Glutamatergic neuron (in vitro differentiated cells): ENCODE measurements around the gene DDX20. TPM values are rescaled to one million over a fixed set of nuclear protein-coding genes. Genes with fewer than 3 reads are reported as not detected.

Source experiments
- DNase-seq: peaks from one replicate; pipeline ENCODE4 v3.0.0; 2022
- H3K27ac Mint-ChIP-seq: one replicate; pipeline ENCODE4 v1.8.0; 2020; ENCODE audit warnings: mild to moderate bottlenecking, mixed read lengths, inconsistent platforms; ENCODE audit not compliant: unreplicated experiment
- H3K27me3 Mint-ChIP-seq: one replicate; pipeline ENCODE4 v1.8.0; 2020; ENCODE audit warnings: mild to moderate bottlenecking, moderate library complexity, mixed read lengths, inconsistent platforms; ENCODE audit not compliant: unreplicated experiment
- H3K36me3 Mint-ChIP-seq: one replicate; pipeline ENCODE4 v1.8.0; 2020; ENCODE audit warnings: mild to moderate bottlenecking, mixed read lengths, inconsistent platforms; ENCODE audit not compliant: unreplicated experiment
- H3K4me1 Mint-ChIP-seq: one replicate; pipeline ENCODE4 v1.8.0; 2020; ENCODE audit warnings: mild to moderate bottlenecking, low read depth, mixed read lengths, inconsistent platforms; ENCODE audit not compliant: unreplicated experiment
- H3K4me3 Mint-ChIP-seq: one replicate; pipeline ENCODE4 v1.8.0; 2020; ENCODE audit warnings: mild to moderate bottlenecking, mixed read lengths, inconsistent platforms; ENCODE audit not compliant: unreplicated experiment
- H3K9me3 Mint-ChIP-seq: one replicate; pipeline ENCODE4 v1.8.0; 2020; ENCODE audit warnings: mild to moderate bottlenecking, moderate library complexity, mixed read lengths, inconsistent platforms; ENCODE audit not compliant: unreplicated experiment
- total RNA-seq: library from RNA; stranded (reverse); fragmentation: NEBNext Ultra II Directional; extraction: Animal tissue kit (Norgen Biotek cat#: 25700); gene quantifications from one replicate; pipeline ENCODE4 v1.2.1, GENCODE V29; 2021; ENCODE audit not compliant: unreplicated experiment
- TF ChIP-seq, protein P1 (sequence below): fragments of 200-600 bp; sonication (generic); IDR thresholded peaks from one replicate; pipeline ENCODE4 v1.5.0; 2021; ENCODE audit not compliant: partially characterized antibody, unreplicated experiment

Gene DDX20
- total RNA-seq, 1 donor from 2014 or later, result 17.3 TPM

DNA sequence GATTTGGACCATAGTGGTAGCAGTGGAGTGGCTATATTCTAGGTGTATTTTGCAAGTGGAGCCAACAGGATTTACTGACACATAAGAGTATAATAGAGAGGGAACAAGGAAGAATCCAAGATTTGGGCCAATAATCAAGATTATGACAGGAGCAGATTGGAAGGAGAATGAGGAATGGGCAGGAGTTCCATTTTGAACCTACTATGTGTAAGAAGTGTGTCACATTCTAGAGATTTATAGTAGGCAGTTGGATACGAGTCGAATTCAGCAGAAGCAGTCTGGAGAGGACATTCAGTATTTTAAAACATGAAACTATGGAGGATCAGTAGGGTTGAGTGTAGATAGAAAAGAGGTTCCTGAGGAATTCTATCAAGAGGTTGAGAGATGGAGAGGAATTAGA lies 38.3 kb upstream of the DDX20 start:
- TF ChIP-seq, protein P1, sequence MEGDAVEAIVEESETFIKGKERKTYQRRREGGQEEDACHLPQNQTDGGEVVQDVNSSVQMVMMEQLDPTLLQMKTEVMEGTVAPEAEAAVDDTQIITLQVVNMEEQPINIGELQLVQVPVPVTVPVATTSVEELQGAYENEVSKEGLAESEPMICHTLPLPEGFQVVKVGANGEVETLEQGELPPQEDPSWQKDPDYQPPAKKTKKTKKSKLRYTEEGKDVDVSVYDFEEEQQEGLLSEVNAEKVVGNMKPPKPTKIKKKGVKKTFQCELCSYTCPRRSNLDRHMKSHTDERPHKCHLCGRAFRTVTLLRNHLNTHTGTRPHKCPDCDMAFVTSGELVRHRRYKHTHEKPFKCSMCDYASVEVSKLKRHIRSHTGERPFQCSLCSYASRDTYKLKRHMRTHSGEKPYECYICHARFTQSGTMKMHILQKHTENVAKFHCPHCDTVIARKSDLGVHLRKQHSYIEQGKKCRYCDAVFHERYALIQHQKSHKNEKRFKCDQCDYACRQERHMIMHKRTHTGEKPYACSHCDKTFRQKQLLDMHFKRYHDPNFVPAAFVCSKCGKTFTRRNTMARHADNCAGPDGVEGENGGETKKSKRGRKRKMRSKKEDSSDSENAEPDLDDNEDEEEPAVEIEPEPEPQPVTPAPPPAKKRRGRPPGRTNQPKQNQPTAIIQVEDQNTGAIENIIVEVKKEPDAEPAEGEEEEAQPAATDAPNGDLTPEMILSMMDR, result no peak
- H3K27ac Mint-ChIP-seq, result no peak overlapping the region
- no peak overlapping the region for H3K4me3 Mint-ChIP-seq
- no peaks in the 10 kb centered on the region for H3K36me3 Mint-ChIP-seq
- peaks cover 23% of the 10 kb centered on the region for H3K27me3 Mint-ChIP-seq
- DNase-seq, result no peak
- H3K9me3 Mint-ChIP-seq, result peaks cover 24% of the 10 kb centered on the region
- H3K4me1 Mint-ChIP-seq, result peaks cover 33% of the 10 kb centered on the region

DNA sequence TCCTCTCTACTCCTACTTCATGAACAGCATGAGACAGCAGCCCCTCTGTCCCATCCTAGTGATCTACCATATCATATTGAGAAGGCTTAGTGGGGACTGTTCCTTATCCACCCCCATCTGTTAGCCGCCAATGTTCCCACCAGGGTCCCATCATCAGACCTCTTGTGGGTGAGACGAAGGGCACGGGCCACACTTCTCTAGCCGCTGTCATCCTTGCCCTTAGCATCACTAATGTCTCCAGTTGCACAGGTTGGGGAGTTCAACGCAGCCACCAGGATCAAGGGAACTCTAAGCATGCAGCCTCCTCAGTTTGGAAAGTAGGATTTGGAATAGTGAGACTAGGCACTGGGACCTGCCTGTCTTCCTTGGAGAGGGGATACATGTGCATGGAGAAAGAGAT lies 36.6 kb upstream of the DDX20 start:
- DNase-seq, result no peak
- peaks cover 29% of the 10 kb centered on the region for H3K9me3 Mint-ChIP-seq

DNA sequence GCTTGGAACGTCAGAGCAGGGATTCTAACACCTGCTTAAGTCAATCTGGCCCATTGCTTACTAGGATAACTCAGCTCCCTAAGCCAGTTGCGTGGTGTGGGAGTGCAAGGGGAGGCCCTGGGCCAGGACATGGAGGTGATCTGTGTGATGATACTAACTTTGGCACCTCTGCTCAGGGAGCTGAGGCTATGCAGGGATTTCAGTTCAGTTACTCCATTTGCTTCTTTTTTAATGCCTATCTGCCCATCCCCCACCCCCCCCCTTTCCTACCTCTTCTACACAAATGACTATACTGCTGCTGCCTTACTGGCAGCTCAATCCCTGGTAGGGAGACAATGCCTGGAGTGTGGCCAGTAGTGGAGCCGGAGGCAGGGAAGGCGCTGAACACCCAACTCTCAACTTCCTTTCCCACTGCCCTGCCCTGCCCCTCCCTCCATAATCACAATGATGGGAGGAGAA lies 36.0 kb upstream of the DDX20 start:
- TF ChIP-seq, protein P1, result no peak
- peak overlapping the region; percentile 14 for H3K27ac Mint-ChIP-seq

More for the DNA sequence above, 36.6 kb upstream of the DDX20 start:
- H3K4me3 Mint-ChIP-seq, result no peak overlapping the region
- TF ChIP-seq, protein P1, result no peak
- H3K4me1 Mint-ChIP-seq, result peaks cover 46% of the 10 kb centered on the region
- H3K27me3 Mint-ChIP-seq, result peaks cover 26% of the 10 kb centered on the region
- peaks cover 3% of the 10 kb centered on the region for H3K36me3 Mint-ChIP-seq
- H3K27ac Mint-ChIP-seq, result no peak overlapping the region

DNA sequence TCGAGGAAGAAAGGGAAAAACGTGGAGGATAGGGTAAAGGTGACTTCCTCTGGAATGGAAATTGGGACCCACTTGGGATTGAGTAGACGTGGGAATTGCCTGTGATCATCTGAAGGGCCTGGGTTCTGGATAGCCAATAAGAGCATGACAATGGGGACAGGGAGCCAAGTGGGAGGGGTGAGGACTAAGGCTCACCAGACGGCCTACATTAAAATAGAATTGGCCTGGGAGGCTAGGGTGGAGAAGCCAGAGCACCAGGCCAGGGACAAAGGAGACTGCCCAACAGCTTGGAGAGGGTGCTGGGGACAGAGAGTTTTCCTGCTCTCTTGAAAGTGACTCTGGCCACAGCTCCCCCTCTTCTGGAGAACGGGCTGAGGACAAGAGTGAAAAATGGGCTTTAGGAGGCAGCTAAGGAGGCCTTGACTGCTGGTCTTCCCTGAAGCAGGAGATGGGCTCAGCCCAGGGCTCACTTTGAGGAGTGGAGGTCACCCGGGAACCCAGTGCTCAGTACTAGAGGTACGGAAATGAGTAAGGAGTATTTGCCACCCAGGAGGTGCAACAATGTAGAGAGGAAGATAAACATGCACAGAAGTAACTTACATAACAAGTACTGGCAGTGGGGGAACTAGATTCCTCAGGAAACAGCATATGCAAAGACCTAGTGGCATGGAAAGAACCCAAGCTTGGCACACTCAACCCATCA lies 35.3 kb upstream of the DDX20 start:
- H3K27ac Mint-ChIP-seq, result peak overlapping the region; percentile 86
- H3K4me3 Mint-ChIP-seq, result no peak overlapping the region
- H3K36me3 Mint-ChIP-seq, result peaks cover 3% of the 10 kb centered on the region
- H3K9me3 Mint-ChIP-seq, result peaks cover 36% of the 10 kb centered on the region
- H3K4me1 Mint-ChIP-seq, result peaks cover 58% of the 10 kb centered on the region
- H3K27me3 Mint-ChIP-seq, result peaks cover 29% of the 10 kb centered on the region
- TF ChIP-seq, protein P1, result no peak
- no peak for DNase-seq

More for the DNA sequence above, 36.0 kb upstream of the DDX20 start:
- no peak for DNase-seq
- peaks cover 29% of the 10 kb centered on the region for H3K27me3 Mint-ChIP-seq
- H3K36me3 Mint-ChIP-seq, result peaks cover 3% of the 10 kb centered on the region
- peaks cover 32% of the 10 kb centered on the region for H3K9me3 Mint-ChIP-seq
- no peak overlapping the region for H3K4me3 Mint-ChIP-seq
- peaks cover 51% of the 10 kb centered on the region for H3K4me1 Mint-ChIP-seq
